ENCODE data around the gene SLC17A5.

DNA sequence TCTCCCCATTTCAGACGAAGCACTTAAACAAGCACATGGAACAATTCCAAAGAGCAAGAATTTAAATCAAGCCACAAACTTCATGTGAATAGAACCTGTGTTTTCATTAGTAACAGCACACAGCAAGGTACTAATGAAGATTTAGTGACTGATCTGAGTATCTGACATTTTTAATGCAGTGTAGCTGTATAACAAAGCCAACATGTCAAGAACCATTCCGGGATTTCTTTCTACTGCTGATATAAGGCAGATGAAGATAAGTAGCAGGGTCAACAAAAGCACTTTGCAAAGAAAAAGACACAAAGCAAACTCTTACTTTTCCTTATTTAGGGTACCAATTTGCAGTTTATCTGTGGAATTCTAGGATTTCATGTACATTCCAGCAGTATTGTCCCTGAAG lies 11.3 kb downstream of the SLC17A5 start:
- TF ChIP-seq ZNF274 (IDR thresholded peaks at IDR 0.05; ENCODE audit: borderline replicate concordance, low read depth, low read length): no peak
- no peak for TF ChIP-seq KDM5B (IDR thresholded peaks at IDR 0.05; ENCODE audit: insufficient replicate concordance, low read depth, low read length)
- no peak for TF ChIP-seq GTF2F1 (IDR thresholded peaks at IDR 0.05; ENCODE audit: low read depth, low read length)

All from K562 (cell line).